Heart left ventricle (tissue), 16 donors: ENCODE measurements around the gene FOSL2. TPM values are rescaled to one million over a fixed set of nuclear protein-coding genes. Genes with fewer than 3 reads are reported as not detected.

Experiments
- ATAC-seq, 4 donors: fragments of 200-7000 bp; cut with Tn5 transposase; one replicate each; pipeline ENCODE4 v1.9.1; 2020 to 2022; ENCODE audit warnings: moderate library complexity in 4 of 4, mild to moderate bottlenecking in 3 of 4, moderate number of reproducible peaks in 1 of 4
- DNase-seq, 5 donors: peaks; one replicate each; pipeline ENCODE4 v3.0.0-alpha.2; 2020
- H3K27ac ChIP-seq, 12 donors: fragments of 200-600 bp; sonication (generic) in 4 of 12; one replicate each; pipeline versions ENCODE4 v1.5.0 to v1.8.0; 2016 to 2022; ENCODE audit warnings: mild to moderate bottlenecking in 2 of 12
- H3K27me3 ChIP-seq, 9 donors: fragments of 200-600 bp; sonication (generic) in 2 of 9; one replicate each; pipeline versions ENCODE4 v1.5.1 to v1.8.0; 2016 to 2022; ENCODE audit warnings: mild to moderate bottlenecking in 3 of 9
- H3K36me3 ChIP-seq, 9 donors: fragments of 200-600 bp; sonication (generic) in 2 of 9; one replicate each; pipeline versions ENCODE4 v1.5.0 to v1.8.0; 2018 to 2022; ENCODE audit warnings: mild to moderate bottlenecking in 2 of 9
- H3K4me1 ChIP-seq, 12 donors: fragments of 200-600 bp; sonication (generic) in 4 of 12; one replicate each; pipeline versions ENCODE4 v1.5.0 to v1.8.0; 2016 to 2022; ENCODE audit warnings: mild to moderate bottlenecking in 3 of 12
- H3K4me3 ChIP-seq, 12 donors: fragments of 200-600 bp; sonication (generic) in 4 of 12; one replicate each; pipeline versions ENCODE4 v1.5.0 to v1.8.0; 2017 to 2022; ENCODE audit warnings: mild to moderate bottlenecking in 9 of 12, moderate library complexity in 4 of 12
- H3K9me3 ChIP-seq, 12 donors: fragments of 200-600 bp; sonication (generic) in 4 of 12; one replicate each; pipeline versions ENCODE4 v1.5.0 to v1.8.0; 2016 to 2022; ENCODE audit warnings: mild to moderate bottlenecking in 1 of 12
- POLR2A ChIP-seq, 2 donors: fragments of 450-650 bp; IDR thresholded peaks; one replicate each; pipeline ENCODE4 v1.6.1; 2017; ENCODE audit warnings: antibody characterized with exemption in 2 of 2, mild to moderate bottlenecking in 2 of 2, moderate library complexity in 2 of 2
- WGBS, 4 donors: extraction: QIAGEN DNeasy Blood & Tissue Kit in 2 of 4; methylation state at CpG; one replicate each; pipeline versions ENCODE4 v1.1.5 to v1.1.7; 2013 to 2018; 5-methylcytosine and 5-hydroxymethylcytosine counted together
- intact Hi-C, 10 donors: fragments of 100-400 bp; cut with DNase I; formaldehyde crosslinking; loops; one replicate each; pipeline versions ENCODE4 v1.11.1 to v1.14.2; 2022
- polyA plus RNA-seq, 2 donors: library from polyadenylated mRNA; stranded (reverse); fragments of 200-250 nt; gene quantifications; one replicate each; pipeline ENCODE4 v1.2.3, GENCODE V29; 2013
- total RNA-seq, 9 donors: library from RNA; depleted of rRNA in 2 of 9; stranded (reverse); fragments of >200 nt in 2 of 9; fragmentation: NEBNext Ultra II Directional in 3 of 9; extraction: Animal tissue kit (Norgen Biotek cat#: 25700) in 3 of 9; gene quantifications; one replicate each; pipeline versions ENCODE4 v1.1.0 to v1.2.4, GENCODE V29; 2016 to 2023
- TF ChIP-seq, protein P1 (sequence below), 12 donors: fragments of 200-600 bp; sonication (generic) in 4 of 12; IDR thresholded peaks; one replicate each; pipeline versions ENCODE4 v1.5.0 to v1.8.0; 2018 to 2022; ENCODE audit warnings: antibody characterized with exemption in 12 of 12, mild to moderate bottlenecking in 5 of 12
- donor health status: ischemic (EF 13 %, LVEDD 7.1; RV severe dilation, severe dysfunction).
- donor health status: healthy with polysubstance abuse.
- donor health status: DM: no; HTN: yes; CAD: no.
- donor health status: DM: no; HTN: no; CAD: no.
- donor health status: ischemic (EF 25% LVEDD 6.9; RV normal size, moderate dysfunction).
- donor health status: ischemic (EF 25% LVEDD 5.7; RV mildly dilated, moderate dysfunction).
- donor health status: healthy.
- donor health status: DM: yes; HTN: yes; CAD: no.
- donor health status: ischemic (EF 35%, LVEDD 5.7; RV mildly dilated, moderate dysfunction).
- donor health status: nonischemic (EF 11% LVEDD 7.7; RV severe dilation, severe dysfunction).
- donor health status: DM: yes; HTN: yes; CAD: no.
- donor health status: PGD.
- donor health status: ischemic (EF 29% LVEDD 5.4; RV normal size, mild dysfunction).
- donor health status: nonischemic (EF 23%, LVEDD 6.1; RV moderate dilation, normal function).

The FOSL2 gene
- total and polyA plus RNA-seq, 11 donors: 15.2 to 144 (median 50.2) TPM

DNA sequence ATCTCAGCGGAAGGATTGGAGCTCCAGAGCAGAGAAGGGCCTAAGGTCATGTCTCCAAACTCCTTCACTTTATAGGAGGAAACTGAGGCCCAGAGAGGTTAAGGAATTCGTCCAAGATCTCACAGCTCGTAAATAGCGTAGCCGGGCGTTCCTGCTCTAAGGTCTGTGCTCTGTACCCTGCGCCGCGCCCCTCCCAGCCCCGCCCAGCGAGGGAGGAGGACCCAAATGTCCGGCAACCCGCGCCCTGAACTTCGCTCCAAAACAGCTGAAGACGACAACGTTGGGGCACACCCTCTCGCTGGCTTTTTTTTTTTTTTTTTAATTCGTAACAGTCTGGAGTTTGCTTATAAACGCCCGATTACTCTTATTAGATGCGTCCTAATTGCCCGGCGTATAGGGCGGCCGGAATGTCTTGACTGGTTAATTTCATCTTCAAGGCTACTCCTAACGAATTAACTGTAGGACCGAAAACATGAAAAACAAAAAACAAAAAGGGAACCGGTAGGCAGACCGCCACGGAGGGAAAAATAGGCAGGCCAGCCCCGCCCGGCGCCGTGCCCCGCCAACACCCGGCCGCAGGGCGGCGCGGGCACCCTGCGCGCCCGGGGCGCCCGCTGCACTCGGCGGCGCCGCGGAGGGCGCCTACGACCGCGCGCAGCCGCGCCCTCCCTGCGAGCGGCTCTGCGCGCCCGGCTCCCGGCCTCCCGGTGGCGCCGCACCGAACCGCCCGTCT lies 928 bp upstream of the FOSL2 start:
- ATAC-seq: peak; percentile 46 to 63 (median 51)
- 0 to 1% (median 0%) methylated on average over 58 to 70 of the region's 70 CpGs for WGBS, 4 donors
- peak overlapping the region; percentile 94 to 100 (median 100) for H3K27ac ChIP-seq
- H3K4me3 ChIP-seq: peak overlapping the region; percentile 82 to 100 (median 96)
- H3K36me3 ChIP-seq: no peaks in the 10 kb centered on the region
- TF ChIP-seq, protein P1, sequence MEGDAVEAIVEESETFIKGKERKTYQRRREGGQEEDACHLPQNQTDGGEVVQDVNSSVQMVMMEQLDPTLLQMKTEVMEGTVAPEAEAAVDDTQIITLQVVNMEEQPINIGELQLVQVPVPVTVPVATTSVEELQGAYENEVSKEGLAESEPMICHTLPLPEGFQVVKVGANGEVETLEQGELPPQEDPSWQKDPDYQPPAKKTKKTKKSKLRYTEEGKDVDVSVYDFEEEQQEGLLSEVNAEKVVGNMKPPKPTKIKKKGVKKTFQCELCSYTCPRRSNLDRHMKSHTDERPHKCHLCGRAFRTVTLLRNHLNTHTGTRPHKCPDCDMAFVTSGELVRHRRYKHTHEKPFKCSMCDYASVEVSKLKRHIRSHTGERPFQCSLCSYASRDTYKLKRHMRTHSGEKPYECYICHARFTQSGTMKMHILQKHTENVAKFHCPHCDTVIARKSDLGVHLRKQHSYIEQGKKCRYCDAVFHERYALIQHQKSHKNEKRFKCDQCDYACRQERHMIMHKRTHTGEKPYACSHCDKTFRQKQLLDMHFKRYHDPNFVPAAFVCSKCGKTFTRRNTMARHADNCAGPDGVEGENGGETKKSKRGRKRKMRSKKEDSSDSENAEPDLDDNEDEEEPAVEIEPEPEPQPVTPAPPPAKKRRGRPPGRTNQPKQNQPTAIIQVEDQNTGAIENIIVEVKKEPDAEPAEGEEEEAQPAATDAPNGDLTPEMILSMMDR (IDR thresholded peaks at IDR 0.05): peak in 5 of 12 donors; percentile 3 to 33 (median 15)
- TF ChIP-seq POLR2A (IDR thresholded peaks at IDR 0.05): peak in 1 of 2 donors; percentile 40
- H3K27me3 ChIP-seq: no peaks in the 10 kb centered on the region
- DNase-seq: peak; percentile 92 to 97 (median 95)
- peaks cover 0 to 27% (median 17%) of the 10 kb centered on the region in 12 donors for H3K4me1 ChIP-seq
- H3K9me3 ChIP-seq: no peaks in the 10 kb centered on the region
- intact Hi-C loops: loop anchor here (1.0 to 10.0 kb wide), 29 partner anchors 34 to 684 kb away; partner anchors contain the start of genes BABAM2 (in 7 of the 10), RBKS (in 7 of the 10) and MRPL33 (in 3 of the 10)

DNA sequence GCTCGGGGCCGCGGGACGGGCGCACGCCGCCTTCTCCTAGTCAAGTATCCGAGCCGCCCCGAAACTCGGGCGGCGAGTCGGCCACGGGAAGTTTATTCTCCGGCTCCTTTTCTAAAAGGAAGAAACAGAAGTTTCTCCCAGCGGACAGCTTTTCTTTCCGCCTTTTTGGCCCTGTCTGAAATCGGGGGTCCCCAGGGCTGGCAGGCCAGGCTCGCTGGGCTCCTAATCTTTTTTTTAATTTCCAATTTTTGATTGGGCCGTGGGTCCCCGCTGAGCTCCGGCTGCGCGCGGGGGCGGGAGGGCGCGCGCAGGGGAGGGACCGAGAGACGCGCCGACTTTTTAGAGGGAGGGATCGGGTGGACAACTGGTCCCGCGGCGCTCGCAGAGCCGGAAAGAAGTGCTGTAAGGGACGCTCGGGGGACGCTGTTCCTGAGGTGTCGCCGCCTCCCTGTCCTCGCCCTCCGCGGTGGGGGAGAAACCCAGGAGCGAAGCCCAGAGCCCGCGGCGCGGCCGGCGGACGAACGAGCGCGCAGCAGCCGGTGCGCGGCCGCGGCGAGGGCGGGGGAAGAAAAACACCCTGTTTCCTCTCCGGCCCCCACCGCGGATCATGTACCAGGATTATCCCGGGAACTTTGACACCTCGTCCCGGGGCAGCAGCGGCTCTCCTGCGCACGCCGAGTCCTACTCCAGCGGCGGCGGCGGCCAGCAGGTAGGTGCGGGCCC lies 617 bp downstream of the FOSL2 start:
- DNase-seq: peak; percentile 78 to 88 (median 80)
- Histone ChIP-seq H3K36me3 (peaks cover 0 to 11% (median 0%) of the 10 kb centered on the region in 9 donors), H3K4me3 (peak overlapping the region; percentile 82 to 100 (median 96)), H3K9me3 (no peaks in the 10 kb centered on the region), H3K27ac (peak overlapping the region; percentile 94 to 100 (median 100)), H3K4me1 (peaks cover 10 to 43% (median 30%) of the 10 kb centered on the region in 12 donors), H3K27me3 (no peaks in the 10 kb centered on the region)
- intact Hi-C loops: loop anchor here (5.0 to 10.0 kb wide), 23 partner anchors 36 to 686 kb away; partner anchors contain the start of genes MRPL33 (in 3 of the 10), BABAM2 (in 2 of the 10) and RBKS (in 2 of the 10)
- peak in 2 of 4 donors; percentile 1 to 11 for ATAC-seq
- TF ChIP-seq, protein P1 (IDR thresholded peaks at IDR 0.05): no peak
- no peak for TF ChIP-seq POLR2A (IDR thresholded peaks at IDR 0.05)
- 0 to 1% (median 0%) methylated on average over 69 to 81 of the region's 81 CpGs for WGBS, 4 donors

DNA sequence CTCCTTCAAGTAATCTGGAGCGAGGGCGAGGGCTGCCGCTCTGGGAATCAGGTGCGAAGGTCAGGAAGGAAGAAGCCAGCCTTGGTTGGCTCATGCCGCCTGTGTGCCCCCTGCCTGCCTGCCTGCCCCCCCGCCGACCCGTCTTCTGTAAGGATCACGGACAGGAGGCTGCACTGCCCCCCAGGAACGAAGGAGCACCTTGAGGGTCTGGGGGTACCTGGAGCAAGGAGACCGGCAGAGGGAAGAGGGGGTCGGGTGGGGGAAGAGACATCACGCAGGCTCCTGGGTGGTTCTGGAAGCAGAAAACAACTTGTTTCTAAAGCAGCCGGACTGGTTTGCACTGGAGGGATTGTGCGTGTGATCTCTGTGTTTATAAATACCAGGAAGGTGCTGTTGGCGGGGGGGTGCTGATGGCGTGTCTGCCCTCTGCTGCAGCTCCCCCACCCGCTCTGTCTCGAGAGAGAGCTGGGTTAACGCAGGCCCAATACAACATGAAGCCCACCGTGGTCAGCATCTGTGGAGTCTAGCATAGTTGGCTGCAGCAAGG lies 1.7 kb downstream of the FOSL2 start:
- WGBS, 4 donors: 1 to 2% (median 1%) methylated on average over 18 to 21 of the region's 21 CpGs
- peak in 1 of 2 donors; percentile 48 for TF ChIP-seq POLR2A (IDR thresholded peaks at IDR 0.05)
- TF ChIP-seq, protein P1 (IDR thresholded peaks at IDR 0.05): no peak
- Histone ChIP-seq H3K36me3 (peaks cover 0 to 21% (median 0%) of the 10 kb centered on the region in 9 donors), H3K4me1 (peaks cover 19 to 49% (median 38%) of the 10 kb centered on the region in 12 donors), H3K27ac (peak overlapping the region; percentile 94 to 100 (median 100)), H3K27me3 (no peaks in the 10 kb centered on the region), H3K4me3 (peak overlapping the region; percentile 82 to 100 (median 96)), H3K9me3 (no peaks in the 10 kb centered on the region)
- intact Hi-C loops: loop anchor here (2.0 to 10.0 kb wide), 26 partner anchors 37 to 687 kb away; partner anchors contain the start of genes BABAM2 (in 3 of the 10), MRPL33 (in 3 of the 10) and RBKS (in 3 of the 10)
- DNase-seq (peak in 4 of 5 donors; percentile 65 to 71 (median 66)), ATAC-seq (peak in 1 of 4 donors; percentile 17)
